ENCODE data around the gene ZDHHC6.
"Not testable (repeated sequence)": the region's sequence is repeated elsewhere in the genome, so short reads cannot be mapped to it uniquely, and the experiment has no call there.

GRCh38 chr10:112464074-112464473 lies 17.4 kb upstream of the ZDHHC6 start:
- not testable (repeated sequence) for TF ChIP-seq CTCF (IDR thresholded peaks at IDR 0.05; ENCODE audit: insufficient read depth, low read length); POLR2AphosphoS5 (IDR thresholded peaks at IDR 0.05; ENCODE audit: low read depth)

All from HL-60 (cell line).